ENCODE data around the gene OR2D2.

- TF ChIP-seq GATA2 (IDR thresholded peaks at IDR 0.05; ENCODE audit: low read depth, low read length) (no peak), GATA3 (IDR thresholded peaks at IDR 0.05; ENCODE audit: low read depth, low read length) (no peak)
Measured at GRCh38 chr11:6925007-6925577, 32.8 kb upstream of the OR2D2 start.
